SU-DHL-6 (cell line): Measurements from ENCODE around the gene SLC22A9.

Experiments used
- CTCF ChIP-seq: fragments of 200-600 bp; sonication (generic); IDR thresholded peaks from one replicate; pipeline ENCODE4 v1.5.1; 2017; ENCODE audit warnings: antibody characterized with exemption, mild to moderate bottlenecking, low read length, moderate library complexity; ENCODE audit not compliant: insufficient read depth, poor library complexity, severe bottlenecking
- EZH2phosphoT487 ChIP-seq: fragments of 200-600 bp; sonication (generic), shearing (Covaris generic); conservative IDR thresholded peaks from 2 replicates; pipeline ENCODE4 v1.6.1; 2018; ENCODE audit warnings: mild to moderate bottlenecking, antibody characterized with exemption, low read length, moderate library complexity, mixed read lengths

GRCh38 chr11:63404161-63404935, 34.8 kb downstream of the SLC22A9 start:
- TF ChIP-seq CTCF (no peak), EZH2phosphoT487 (no peak)
